HCT116 (cell line): ENCODE results near the gene SUCLG2. TPM values are rescaled to one million over a fixed set of nuclear protein-coding genes. Genes with fewer than 3 reads are reported as not detected.

ENCODE experiments used
- ATAC-seq: fragments of 200-7000 bp; cut with Tn5 transposase; 2 replicates; pipeline ENCODE4 v1.9.1; 2020; ENCODE audit warnings: mild to moderate bottlenecking, moderate library complexity
- BruUV-seq: library from RNA; stranded (reverse); fragments of 400-500 nt; replicated peaks from 2 replicates; lab custom pipeline; 2021; lab: Mats Ljungman, UMichigan
- CTCF ChIA-PET: fragments of 300-600 bp; sonication (Branson Sonifier 250); formaldehyde crosslinking; loops from one replicate; lab custom pipeline; 2021; ENCODE audit warnings: antibody characterized with exemption; lab: Charles Lee
- POLR2A ChIA-PET: fragments of 300-600, 350-600 bp; sonication (Branson Sonifier 250); formaldehyde crosslinking; loops from one replicate; lab custom pipeline; 2021; ENCODE audit warnings: antibody characterized with exemption; lab: Charles Lee
- RAD21 ChIA-PET, 2 experiments: fragments of 300-600 bp; sonication (Branson Sonifier 250); formaldehyde crosslinking; loops; one replicate each; lab custom pipeline; 2023; ENCODE audit warnings: low total read pairs in 2 of 2; ENCODE audit not compliant: uncharacterized antibody in 2 of 2, unreplicated experiment in 2 of 2, low non-redundant PET in 1 of 2; lab: Charles Lee
- DNase-seq: peaks from one replicate; pipeline ENCODE4 v3.0.0-alpha.2; 2010; ENCODE audit warnings: low read depth, low spot score
- H2AFZ ChIP-seq: fragments of 200-600 bp; shearing (Covaris generic), sonication (generic); 2 replicates; pipeline ENCODE4 v1.6.1; 2017; ENCODE audit warnings: low read depth, mixed run types, mixed read lengths, antibody characterized with exemption, low read length; ENCODE audit not compliant: poor library complexity, severe bottlenecking
- H3K27ac ChIP-seq: 2 replicates; pipeline ENCODE4 v1.5.1; 2012; ENCODE audit warnings: low read depth, low read length
- H3K27me3 ChIP-seq: fragments of 200-600 bp; sonication (generic); 2 replicates; pipeline ENCODE4 v1.6.1; 2016; ENCODE audit warnings: mixed run types, low read length, mixed read lengths; ENCODE audit not compliant: insufficient read depth
- H3K36me3 ChIP-seq, 2 experiments: fragments of 200-500 bp in 1 of 2; fragments of 200-600 bp in 1 of 2; sonication (Bioruptor generic) in 1 of 2; sonication (generic) in 1 of 2; 2 replicates each; pipeline versions ENCODE4 v1.5.1 to v1.6.1; 2014 to 2016; ENCODE audit warnings: low read length in 2 of 2, inconsistent platforms in 1 of 2, mixed read lengths in 1 of 2, mixed run types in 1 of 2; ENCODE audit not compliant: insufficient read depth in 2 of 2, control insufficient read depth in 1 of 2
- H3K4me1 ChIP-seq, 2 experiments: fragments of 200-600 bp in 1 of 2; sonication (generic) in 1 of 2; 2 replicates each; pipeline versions ENCODE4 v1.5.1 to v1.6.1; 2012 to 2017; ENCODE audit warnings: low read length in 2 of 2, inconsistent platforms in 1 of 2, mild to moderate bottlenecking in 1 of 2, mixed read lengths in 1 of 2, mixed run types in 1 of 2, moderate library complexity in 1 of 2; ENCODE audit not compliant: insufficient read depth in 2 of 2, control insufficient read depth in 1 of 2
- H3K4me2 ChIP-seq: fragments of 200-600 bp; sonication (generic); 2 replicates; pipeline ENCODE4 v1.6.1; 2017; ENCODE audit warnings: mixed run types, low read length, mixed read lengths
- H3K4me3 ChIP-seq, 2 experiments: fragments of 200-600 bp in 1 of 2; sonication (generic) in 1 of 2; replicated peaks in 1 of 2; 2 replicates each; pipeline ENCODE4 v1.5.1; 2011 to 2016; ENCODE audit warnings: low read length in 2 of 2, control low read depth in 1 of 2, low read depth in 1 of 2, mild to moderate bottlenecking in 1 of 2, mixed read lengths in 1 of 2, mixed run types in 1 of 2
- H3K79me2 ChIP-seq: fragments of 200-600 bp; sonication (generic); 2 replicates; pipeline ENCODE4 v1.6.1; 2017; ENCODE audit warnings: mild to moderate bottlenecking, mixed run types, low read length, moderate library complexity, mixed read lengths; ENCODE audit not compliant: insufficient read depth
- H3K9ac ChIP-seq: fragments of 200-600 bp; sonication (generic); 2 replicates; pipeline ENCODE4 v1.6.1; 2016; ENCODE audit warnings: low read length, mixed read lengths
- H3K9me2 ChIP-seq: fragments of 200-600 bp; sonication (generic), shearing (Covaris generic); 2 replicates; pipeline ENCODE4 v1.6.1; 2017; ENCODE audit warnings: mixed run types, mild to moderate bottlenecking, moderate library complexity; ENCODE audit not compliant: insufficient read depth
- H3K9me3 ChIP-seq, 2 experiments: fragments of 200-500 bp in 1 of 2; fragments of 200-600 bp in 1 of 2; sonication (Bioruptor generic) in 1 of 2; sonication (generic) in 1 of 2; 2 replicates each; pipeline ENCODE4 v1.6.1; 2014 to 2017; ENCODE audit warnings: low read length in 2 of 2, mixed read lengths in 2 of 2, inconsistent platforms in 1 of 2, low read depth in 1 of 2, mild to moderate bottlenecking in 1 of 2, mixed run types in 1 of 2, moderate library complexity in 1 of 2; ENCODE audit not compliant: control insufficient read depth in 1 of 2, insufficient read depth in 1 of 2
- H4K20me1 ChIP-seq: fragments of 200-600 bp; sonication (generic), shearing (Covaris generic); 2 replicates; pipeline ENCODE4 v1.6.1; 2017; ENCODE audit warnings: mixed run types, mild to moderate bottlenecking, moderate library complexity; ENCODE audit not compliant: insufficient read depth
- CBX3 ChIP-seq: IDR thresholded peaks from 2 replicates; pipeline ENCODE4 v1.6.1; 2012; ENCODE audit warnings: low read depth
- EZH2 ChIP-seq: fragments of 200-600 bp; sonication (generic); IDR thresholded peaks from 2 replicates; pipeline ENCODE4 v1.6.1; 2017; ENCODE audit warnings: antibody characterized with exemption, mixed run types
- POLR2AphosphoS5 ChIP-seq: IDR thresholded peaks from 2 replicates; pipeline ENCODE4 v1.6.1; 2011; ENCODE audit warnings: mild to moderate bottlenecking, low read depth, low read length, moderate library complexity
- SP1 ChIP-seq: IDR thresholded peaks from 2 replicates; pipeline ENCODE4 v1.6.1; 2012; ENCODE audit warnings: low read depth
- TCF7L2 ChIP-seq: IDR thresholded peaks from 2 replicates; pipeline ENCODE4 v1.7.0; 2011; ENCODE audit warnings: borderline replicate concordance, inconsistent platforms; ENCODE audit not compliant: insufficient read depth, insufficient read length; ENCODE audit errors: extremely low read depth
- YY1 ChIP-seq: IDR thresholded peaks from 2 replicates; pipeline ENCODE4 v1.6.1; 2011; ENCODE audit warnings: low read length, low read depth, moderate library complexity, mild to moderate bottlenecking; ENCODE audit not compliant: insufficient replicate concordance; ENCODE audit errors: extremely low read depth
- ZFX ChIP-seq: fragments of 450-650 bp; IDR thresholded peaks from 2 replicates; pipeline ENCODE4 v1.6.1; 2017
- intact Hi-C: fragments of 100-400 bp; cut with micrococcal nuclease; formaldehyde crosslinking; loops from 2 replicates; pipeline ENCODE4 v1.10.0; 2022
- total RNA-seq: library from RNA; stranded (reverse); gene quantifications from one replicate; pipeline ENCODE4 v1.2.1, GENCODE V29; 2021; ENCODE audit not compliant: unreplicated experiment
- TF ChIP-seq, protein P1 (sequence below): IDR thresholded peaks from 2 replicates; pipeline ENCODE4 v1.6.1; 2011; ENCODE audit warnings: mild to moderate bottlenecking, low read length, moderate library complexity; ENCODE audit not compliant: insufficient replicate concordance; ENCODE audit errors: extremely low read depth
- TF ChIP-seq, protein P2 (sequence below), 3 experiments: fragments of 200-600 bp in 1 of 3; sonication (generic) in 1 of 3; IDR thresholded peaks in 2 of 3; conservative IDR thresholded peaks in 1 of 3; 2 replicates each; pipeline ENCODE4 v1.5.1; 2012 to 2017; ENCODE audit warnings: low read depth in 2 of 3, low read length in 2 of 3, antibody characterized with exemption in 1 of 3, borderline replicate concordance in 1 of 3, control low read depth in 1 of 3, mild to moderate bottlenecking in 1 of 3, mixed read lengths in 1 of 3, mixed run types in 1 of 3, moderate library complexity in 1 of 3; ENCODE audit not compliant: insufficient read depth in 1 of 3

SUCLG2 gene
- total RNA-seq, 1 experiment from 2014 or later, result 49.2 TPM

DNA sequence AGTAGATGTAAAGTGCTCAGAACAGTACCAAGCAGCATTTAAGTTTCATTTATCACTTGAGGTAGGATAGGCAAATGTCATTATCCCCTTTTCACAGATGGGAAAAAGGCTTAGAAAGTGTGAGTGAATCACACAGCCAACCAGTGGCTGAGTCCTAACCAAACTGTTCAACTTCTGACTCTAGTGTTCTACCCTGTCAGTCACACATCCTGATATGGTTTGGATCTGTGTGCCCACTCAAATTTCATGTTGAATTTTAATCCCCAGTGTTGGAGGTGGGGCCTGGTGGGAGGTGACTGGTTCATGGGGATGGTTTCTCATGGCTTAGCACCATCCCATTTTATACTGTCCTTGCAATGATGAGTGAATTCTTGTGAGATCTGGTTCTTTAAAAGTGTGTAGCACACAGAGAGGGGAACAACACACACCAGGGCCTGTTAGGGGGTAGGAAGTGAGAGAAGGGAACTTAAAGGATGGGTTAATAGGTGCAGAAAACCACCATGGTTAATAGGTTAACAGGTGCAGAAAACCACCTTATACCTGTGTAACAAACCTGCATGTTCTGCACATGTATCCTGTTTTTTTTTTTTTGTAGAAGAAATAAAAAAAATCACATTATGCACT, 304.7 kb downstream of the SUCLG2 start:
- Histone ChIP-seq H3K4me1 (no peaks in the 10 kb centered on the region), H3K79me2 (no peaks in the 10 kb centered on the region), H3K4me2 (no peak overlapping the region), H3K9me2 (no peaks in the 10 kb centered on the region), H3K4me3 (no peak overlapping the region), H3K9me3 (no peaks in the 10 kb centered on the region), H3K27ac (no peak overlapping the region), H3K36me3 (no peaks in the 10 kb centered on the region), H3K9ac (no peak overlapping the region), H3K27me3 (no peaks in the 10 kb centered on the region), H4K20me1 (no peaks in the 10 kb centered on the region), H2AFZ (no peak overlapping the region)
- no peak for DNase-seq
- ChIA-PET CTCF (no interaction called here), POLR2A (no interaction called here), RAD21 (no interaction called here)
- TF ChIP-seq POLR2AphosphoS5, result no peak
- TF ChIP-seq, protein P1, sequence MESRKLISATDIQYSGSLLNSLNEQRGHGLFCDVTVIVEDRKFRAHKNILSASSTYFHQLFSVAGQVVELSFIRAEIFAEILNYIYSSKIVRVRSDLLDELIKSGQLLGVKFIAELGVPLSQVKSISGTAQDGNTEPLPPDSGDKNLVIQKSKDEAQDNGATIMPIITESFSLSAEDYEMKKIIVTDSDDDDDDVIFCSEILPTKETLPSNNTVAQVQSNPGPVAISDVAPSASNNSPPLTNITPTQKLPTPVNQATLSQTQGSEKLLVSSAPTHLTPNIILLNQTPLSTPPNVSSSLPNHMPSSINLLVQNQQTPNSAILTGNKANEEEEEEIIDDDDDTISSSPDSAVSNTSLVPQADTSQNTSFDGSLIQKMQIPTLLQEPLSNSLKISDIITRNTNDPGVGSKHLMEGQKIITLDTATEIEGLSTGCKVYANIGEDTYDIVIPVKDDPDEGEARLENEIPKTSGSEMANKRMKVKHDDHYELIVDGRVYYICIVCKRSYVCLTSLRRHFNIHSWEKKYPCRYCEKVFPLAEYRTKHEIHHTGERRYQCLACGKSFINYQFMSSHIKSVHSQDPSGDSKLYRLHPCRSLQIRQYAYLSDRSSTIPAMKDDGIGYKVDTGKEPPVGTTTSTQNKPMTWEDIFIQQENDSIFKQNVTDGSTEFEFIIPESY, result no peak
- ATAC-seq, result no peak
- no TSS peak for BruUV-seq
- intact Hi-C loops, result no loop called here

DNA sequence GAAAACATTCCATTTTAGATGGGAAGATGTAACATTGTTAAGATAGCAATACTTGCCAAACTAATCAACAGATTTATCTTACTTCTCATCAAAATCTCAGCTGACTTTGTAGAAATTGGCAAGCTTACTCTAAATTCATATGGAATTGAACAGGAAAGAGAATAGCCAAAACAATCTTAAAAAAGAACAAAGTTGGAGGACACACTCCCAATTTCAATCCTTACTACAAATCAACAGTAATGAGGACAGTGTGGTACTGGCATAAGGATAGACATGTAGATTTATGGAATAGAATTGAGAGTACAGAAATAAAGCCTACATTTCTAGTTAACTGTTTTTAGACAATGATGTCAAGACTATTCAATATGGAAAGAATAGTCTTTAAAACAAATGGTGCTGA, 308.3 kb downstream of the SUCLG2 start:
- no peak overlapping the region for H3K4me2 ChIP-seq
- no peak overlapping the region for H2AFZ ChIP-seq
- H3K4me3 ChIP-seq, result no peak overlapping the region
- no peaks in the 10 kb centered on the region for H4K20me1 ChIP-seq
- no peaks in the 10 kb centered on the region for H3K9me2 ChIP-seq
- no peaks in the 10 kb centered on the region for H3K9me3 ChIP-seq
- ChIA-PET RAD21 (no interaction called here), POLR2A (no interaction called here), CTCF (no interaction called here)
- no peaks in the 10 kb centered on the region for H3K79me2 ChIP-seq
- no peak overlapping the region for H3K27ac ChIP-seq
- intact Hi-C loops, result no loop called here
- H3K4me1 ChIP-seq, result no peaks in the 10 kb centered on the region
- no TSS peak for BruUV-seq
- no peak overlapping the region for H3K9ac ChIP-seq
- ATAC-seq (no peak), DNase-seq (no peak)
- H3K36me3 ChIP-seq, result no peaks in the 10 kb centered on the region
- no peaks in the 10 kb centered on the region for H3K27me3 ChIP-seq
- TF ChIP-seq ZFX (no peak), TCF7L2 (no peak), EZH2 (no peak), SP1 (no peak), CBX3 (no peak), YY1 (no peak)
- TF ChIP-seq, protein P2, sequence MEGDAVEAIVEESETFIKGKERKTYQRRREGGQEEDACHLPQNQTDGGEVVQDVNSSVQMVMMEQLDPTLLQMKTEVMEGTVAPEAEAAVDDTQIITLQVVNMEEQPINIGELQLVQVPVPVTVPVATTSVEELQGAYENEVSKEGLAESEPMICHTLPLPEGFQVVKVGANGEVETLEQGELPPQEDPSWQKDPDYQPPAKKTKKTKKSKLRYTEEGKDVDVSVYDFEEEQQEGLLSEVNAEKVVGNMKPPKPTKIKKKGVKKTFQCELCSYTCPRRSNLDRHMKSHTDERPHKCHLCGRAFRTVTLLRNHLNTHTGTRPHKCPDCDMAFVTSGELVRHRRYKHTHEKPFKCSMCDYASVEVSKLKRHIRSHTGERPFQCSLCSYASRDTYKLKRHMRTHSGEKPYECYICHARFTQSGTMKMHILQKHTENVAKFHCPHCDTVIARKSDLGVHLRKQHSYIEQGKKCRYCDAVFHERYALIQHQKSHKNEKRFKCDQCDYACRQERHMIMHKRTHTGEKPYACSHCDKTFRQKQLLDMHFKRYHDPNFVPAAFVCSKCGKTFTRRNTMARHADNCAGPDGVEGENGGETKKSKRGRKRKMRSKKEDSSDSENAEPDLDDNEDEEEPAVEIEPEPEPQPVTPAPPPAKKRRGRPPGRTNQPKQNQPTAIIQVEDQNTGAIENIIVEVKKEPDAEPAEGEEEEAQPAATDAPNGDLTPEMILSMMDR (IDR thresholded peaks at IDR 0.05 in 2 of 3, conservative IDR thresholded peaks at IDR 0.05 in 1 of 3; ENCODE audit: borderline replicate concordance in 1 of 3, insufficient read depth in 1 of 3, low read depth in 2 of 3, low read length in 2 of 3), result no peak
- TF ChIP-seq, protein P1, result no peak
